Neural progenitor cell (in vitro differentiated cells): ENCODE measurements around the gene CLEC11A. TPM values are rescaled to one million over a fixed set of nuclear protein-coding genes. Genes with fewer than 3 reads are reported as not detected.
A peak's percentile ranks its signal among the peaks of the same experiment; 100 is the strongest.

ENCODE experiments used
- DNase-seq: peaks from one replicate; pipeline ENCODE4 v3.0.0-alpha.2; 2016; ENCODE audit warnings: low spot score
- H2AFZ ChIP-seq: fragments of 200-600 bp; sonication (generic); replicated peaks from 2 replicates; pipeline ENCODE4 v1.6.1; 2016; ENCODE audit warnings: antibody characterized with exemption
- H3F3A ChIP-seq: fragments of 200-600 bp; sonication (generic); 2 replicates; pipeline ENCODE4 v1.6.1; 2016; ENCODE audit warnings: antibody characterized with exemption, low read depth
- H3K27ac ChIP-seq: fragments of 200-600 bp; sonication (generic); 2 replicates; pipeline ENCODE4 v1.5.1; 2016; ENCODE audit warnings: mild to moderate bottlenecking
- H3K27me3 ChIP-seq: fragments of 200-600 bp; sonication (generic); 2 replicates; pipeline ENCODE4 v1.6.1; 2016; ENCODE audit warnings: mild to moderate bottlenecking, moderate library complexity
- H3K36me3 ChIP-seq: fragments of 200-600 bp; sonication (generic); 2 replicates; pipeline ENCODE4 v1.5.1; 2016
- H3K4me1 ChIP-seq: fragments of 200-600 bp; sonication (generic); 2 replicates; pipeline ENCODE4 v1.6.1; 2016; ENCODE audit warnings: mixed run types
- H3K4me2 ChIP-seq: fragments of 200-600 bp; sonication (generic); 2 replicates; pipeline ENCODE4 v1.6.1; 2016
- H3K4me3 ChIP-seq: fragments of 200-600 bp; sonication (generic); 2 replicates; pipeline ENCODE4 v1.5.1; 2016
- H3K79me2 ChIP-seq: fragments of 200-600 bp; sonication (generic); 2 replicates; pipeline ENCODE4 v1.6.1; 2016; ENCODE audit warnings: low read depth
- H3K9ac ChIP-seq: fragments of 200-600 bp; sonication (generic); 2 replicates; pipeline ENCODE4 v1.6.1; 2016
- H3K9me3 ChIP-seq: fragments of 200-600 bp; sonication (generic); 2 replicates; pipeline ENCODE4 v1.5.1; 2016; ENCODE audit warnings: low read depth
- H4K20me1 ChIP-seq: fragments of 200-600 bp; sonication (generic); 2 replicates; pipeline ENCODE4 v1.6.1; 2016; ENCODE audit warnings: low read depth
- H3K27ac Mint-ChIP-seq: 3 replicates; pipeline ENCODE4 v1.8.0; 2021; ENCODE audit warnings: mixed read lengths
- H3K27me3 Mint-ChIP-seq: 2 replicates; pipeline ENCODE4 v1.8.0; 2022; ENCODE audit warnings: low read depth, mild to moderate bottlenecking, inconsistent platforms, moderate library complexity, mixed read lengths; ENCODE audit not compliant: insufficient read depth
- H3K36me3 Mint-ChIP-seq: 3 replicates; pipeline ENCODE4 v1.8.0; 2021; ENCODE audit warnings: mixed read lengths
- H3K4me1 Mint-ChIP-seq: 3 replicates; pipeline ENCODE4 v1.8.0; 2021; ENCODE audit warnings: mixed read lengths
- H3K4me3 Mint-ChIP-seq: 3 replicates; pipeline ENCODE4 v1.8.0; 2021; ENCODE audit warnings: mild to moderate bottlenecking, moderate library complexity, mixed read lengths
- H3K9me3 Mint-ChIP-seq: 3 replicates; pipeline ENCODE4 v1.8.0; 2020; ENCODE audit warnings: mixed read lengths
- CTCF ChIP-seq: fragments of 200-600 bp; sonication (generic); IDR thresholded peaks from 2 replicates; pipeline ENCODE4 v1.5.1; 2017; ENCODE audit warnings: antibody characterized with exemption, mild to moderate bottlenecking
- EZH2 ChIP-seq: fragments of 200-600 bp; sonication (generic); IDR thresholded peaks from 2 replicates; pipeline ENCODE4 v1.6.1; 2017; ENCODE audit warnings: antibody characterized with exemption, mild to moderate bottlenecking, moderate library complexity
- EZH2phosphoT487 ChIP-seq: fragments of 200-600 bp; sonication (generic); IDR thresholded peaks from 2 replicates; pipeline ENCODE4 v1.6.1; 2017; ENCODE audit warnings: antibody characterized with exemption
- total RNA-seq: library from RNA; depleted of rRNA; stranded (reverse); fragments of >200 nt; gene quantifications from 2 replicates; pipeline ENCODE4 v1.2.3, GENCODE V29; 2015; ENCODE audit warnings: low replicate concordance

The CLEC11A gene
- 0.09 and 3.4 TPM in 2 replicates for total RNA-seq

GRCh38 chr19:50723069-50723468 lies at the start of gene CLEC11A:
CLEC11A (plus strand) TSS chr19:50723364; CDS start chr19:50723526, 162 bp downstream.
- Mint-ChIP-seq H3K4me3 (peak within 1 kb of the TSS; percentile 91), H3K27me3 (peaks cover 25% of the 10 kb centered on the region), H3K36me3 (no peaks in the 10 kb centered on the region), H3K4me1 (peaks cover 45% of the 10 kb centered on the region), H3K27ac (no peak within 1 kb of the TSS), H3K9me3 (no peaks in the 10 kb centered on the region)
- Histone ChIP-seq H3K4me1 (peaks cover 3% of the 10 kb centered on the region), H3K4me3 (peak within 1 kb of the TSS; percentile 50), H3K4me2 (peak within 1 kb of the TSS; percentile 66), H3K27me3 (peaks cover 84% of the 10 kb centered on the region), H2AFZ (no peak within 1 kb of the TSS), H3K9ac (no peak within 1 kb of the TSS), H3K9me3 (no peaks in the 10 kb centered on the region), H3K79me2 (no peaks in the 10 kb centered on the region), H4K20me1 (peaks cover 5% of the 10 kb centered on the region), H3K27ac (no peak within 1 kb of the TSS), H3F3A (peaks cover 14% of the 10 kb centered on the region), H3K36me3 (no peaks in the 10 kb centered on the region)
- no peak for DNase-seq
- no peak for TF ChIP-seq EZH2phosphoT487
- no peak for TF ChIP-seq CTCF
- no peak for TF ChIP-seq EZH2

GRCh38 chr19:50676625-50677197 lies 46.5 kb upstream of the CLEC11A start:
- Histone ChIP-seq H3K4me2 (no peak overlapping the region), H3K9ac (no peak overlapping the region), H3K27ac (no peak overlapping the region), H3K27me3 (peaks cover 44% of the 10 kb centered on the region), H3F3A (no peaks in the 10 kb centered on the region), H3K79me2 (no peaks in the 10 kb centered on the region), H3K4me1 (no peaks in the 10 kb centered on the region), H4K20me1 (no peaks in the 10 kb centered on the region), H3K36me3 (no peaks in the 10 kb centered on the region), H3K4me3 (no peak overlapping the region), H3K9me3 (no peaks in the 10 kb centered on the region), H2AFZ (no peak overlapping the region)
- Mint-ChIP-seq H3K27me3 (peaks cover 19% of the 10 kb centered on the region), H3K4me1 (peaks cover 7% of the 10 kb centered on the region), H3K36me3 (peaks cover 4% of the 10 kb centered on the region), H3K9me3 (no peaks in the 10 kb centered on the region), H3K4me3 (peak overlapping the region; percentile 46), H3K27ac (no peak overlapping the region)
- DNase-seq, result no peak
- TF ChIP-seq EZH2phosphoT487 (no peak), EZH2 (no peak), CTCF (no peak)

GRCh38 chr19:50677636-50678035 lies 45.5 kb upstream of the CLEC11A start:
- Histone ChIP-seq H3F3A (no peaks in the 10 kb centered on the region), H3K27me3 (peaks cover 44% of the 10 kb centered on the region), H3K27ac (no peak overlapping the region), H4K20me1 (no peaks in the 10 kb centered on the region), H3K4me2 (no peak overlapping the region), H2AFZ (no peak overlapping the region), H3K9me3 (no peaks in the 10 kb centered on the region), H3K4me3 (no peak overlapping the region), H3K9ac (no peak overlapping the region), H3K79me2 (no peaks in the 10 kb centered on the region), H3K36me3 (no peaks in the 10 kb centered on the region), H3K4me1 (no peaks in the 10 kb centered on the region)
- TF ChIP-seq CTCF (no peak), EZH2phosphoT487 (no peak), EZH2 (no peak)
- peaks cover 4% of the 10 kb centered on the region for H3K36me3 Mint-ChIP-seq
- peaks cover 18% of the 10 kb centered on the region for H3K27me3 Mint-ChIP-seq
- H3K27ac Mint-ChIP-seq, result no peak overlapping the region
- H3K4me3 Mint-ChIP-seq, result peak overlapping the region; percentile 19
- no peak for DNase-seq
- H3K9me3 Mint-ChIP-seq, result no peaks in the 10 kb centered on the region
- peaks cover 7% of the 10 kb centered on the region for H3K4me1 Mint-ChIP-seq
